Measurements from ENCODE around the gene SNAPC2. TPM values are rescaled to one million over a fixed set of nuclear protein-coding genes. Genes with fewer than 3 reads are reported as not detected.

The SNAPC2 gene
- total RNA-seq, 4 donors from 2014 or later: 6.4 to 13.0 (median 9.4) TPM

- no peak for TF ChIP-seq CTCF (IDR thresholded peaks at IDR 0.05; ENCODE audit: low read depth)
These were observed 17.3 kb upstream of the SNAPC2 start for GRCh38 chr19:7902796-7903243.

- no peak for TF ChIP-seq CTCF (IDR thresholded peaks at IDR 0.05; ENCODE audit: low read depth)
These were observed 16.7 kb upstream of the SNAPC2 start, which contains the start of gene MAP2K7 for GRCh38 chr19:7903244-7904073. Gene MAP2K7, plus strand, starts transcription at chr19:7903877. Its CDS starts 68 bp downstream, at chr19:7903945.

GRCh38 chr19:7904074-7905020 is 15.8 kb upstream of the SNAPC2 start:
- no peak for TF ChIP-seq CTCF (IDR thresholded peaks at IDR 0.05; ENCODE audit: low read depth)

- TF ChIP-seq CTCF (IDR thresholded peaks at IDR 0.05; ENCODE audit: low read depth): no peak
These were observed 14.9 kb upstream of the SNAPC2 start for GRCh38 chr19:7905268-7905667.

GRCh38 chr19:7905859-7906258 is 14.3 kb upstream of the SNAPC2 start:
- TF ChIP-seq CTCF (IDR thresholded peaks at IDR 0.05; ENCODE audit: low read depth): no peak

GRCh38 chr19:7907122-7907521 is 13.0 kb upstream of the SNAPC2 start:
- no peak for TF ChIP-seq CTCF (IDR thresholded peaks at IDR 0.05; ENCODE audit: low read depth)

GRCh38 chr19:7907544-7907943 is 12.6 kb upstream of the SNAPC2 start:
- TF ChIP-seq CTCF (IDR thresholded peaks at IDR 0.05; ENCODE audit: low read depth): no peak

All from subcutaneous adipose tissue (tissue), 4 donors.